H1 (cell line): ENCODE data around the gene L3MBTL2. TPM values are rescaled to one million over a fixed set of nuclear protein-coding genes. Genes with fewer than 3 reads are reported as not detected.

Experiments used
- CTCF ChIA-PET: fragments of 300-600 bp; sonication (Branson Sonifier 250); formaldehyde crosslinking; loops from one replicate; lab custom pipeline; 2021; ENCODE audit not compliant: partially characterized antibody; lab: Charles Lee
- POLR2A ChIA-PET: fragments of 300-600 bp; sonication (Branson Sonifier 250); formaldehyde crosslinking; loops from one replicate; lab custom pipeline; 2021; ENCODE audit warnings: inconsistent platforms; ENCODE audit not compliant: partially characterized antibody; lab: Charles Lee
- DNase-seq, 2 experiments: peaks; one replicate each; pipeline versions ENCODE4 v3.0.0 to v3.0.0-alpha.2; 2010 to 2022; ENCODE audit warnings: low spot score in 2 of 2, low read depth in 1 of 2, mixed read lengths in 1 of 2
- FAIRE-seq: peaks from 2 replicates; lab custom pipeline; 2011; peaks lifted over from hg19 to GRCh38; lab: Jason Lieb, UNC
- H2AFZ ChIP-seq: 2 replicates; pipeline ENCODE4 v1.8.1; 2012; ENCODE audit warnings: low read length, inconsistent platforms
- H2AK5ac ChIP-seq: 2 replicates; pipeline ENCODE4 v1.6.1; 2013; ENCODE audit warnings: low read depth, low read length
- H2BK120ac ChIP-seq: replicated peaks from 2 replicates; pipeline ENCODE3; 2013; ENCODE audit warnings: low read depth, low read length, inconsistent platforms
- H2BK12ac ChIP-seq: 2 replicates; pipeline ENCODE4 v1.6.1; 2013; ENCODE audit warnings: low read depth, low read length
- H2BK15ac ChIP-seq: 2 replicates; pipeline ENCODE4 v1.6.1; 2013; ENCODE audit warnings: low read length
- H2BK20ac ChIP-seq: 2 replicates; pipeline ENCODE4 v1.6.1; 2013; ENCODE audit warnings: low read length
- H2BK5ac ChIP-seq: 2 replicates; pipeline ENCODE4 v1.6.1; 2013; ENCODE audit warnings: low read depth, low read length
- H3K14ac ChIP-seq: 2 replicates; pipeline ENCODE4 v1.6.1; 2013; ENCODE audit warnings: inconsistent platforms; ENCODE audit not compliant: insufficient read length
- H3K18ac ChIP-seq: 2 replicates; pipeline ENCODE4 v1.6.1; 2013; ENCODE audit warnings: low read length; ENCODE audit errors: extremely low read depth
- H3K23ac ChIP-seq: 2 replicates; pipeline ENCODE4 v1.6.1; 2013; ENCODE audit warnings: inconsistent platforms; ENCODE audit not compliant: insufficient read length
- H3K23me2 ChIP-seq: 2 replicates; pipeline ENCODE4 v1.6.1; 2013; ENCODE audit warnings: low read depth, low read length
- H3K27ac ChIP-seq: 2 replicates; pipeline ENCODE4 v1.6.1; 2011; ENCODE audit warnings: low read depth, low read length, inconsistent platforms
- H3K27me3 ChIP-seq, 4 experiments: replicated peaks in 1 of 4; 1 replicate in 1 of 4; 2 replicates in 3 of 4; pipeline versions ENCODE4 v1.6.1 to v1.8.1; 2011 to 2013; ENCODE audit warnings: low read length in 3 of 4, mild to moderate bottlenecking in 3 of 4, inconsistent platforms in 2 of 4, mixed read lengths in 2 of 4, moderate library complexity in 1 of 4; ENCODE audit not compliant: control insufficient read depth in 3 of 4, insufficient read depth in 3 of 4; ENCODE audit errors: extremely low read depth in 1 of 4
- H3K36me3 ChIP-seq, 4 experiments: 2 replicates each; pipeline versions ENCODE4 v1.6.1 to v1.8.1; 2011 to 2013; ENCODE audit warnings: mild to moderate bottlenecking in 4 of 4, low read length in 3 of 4, moderate library complexity in 2 of 4, control low read depth in 1 of 4, inconsistent platforms in 1 of 4; ENCODE audit not compliant: insufficient read depth in 4 of 4, control insufficient read depth in 2 of 4
- H3K4ac ChIP-seq: replicated peaks from 2 replicates; pipeline ENCODE3; 2013; ENCODE audit warnings: low read length, low read depth, mixed read lengths, inconsistent platforms; ENCODE audit not compliant: insufficient read length
- H3K4me1 ChIP-seq, 4 experiments: replicated peaks in 1 of 4; 1 replicate in 1 of 4; 2 replicates in 3 of 4; pipeline versions ENCODE4 v1.6.1 to v1.8.1; 2011 to 2013; ENCODE audit warnings: low read length in 3 of 4, inconsistent platforms in 2 of 4, mixed read lengths in 1 of 4; ENCODE audit not compliant: insufficient read depth in 4 of 4, control insufficient read depth in 3 of 4
- H3K4me2 ChIP-seq, 2 experiments: 2 replicates each; pipeline versions ENCODE4 v1.6.1 to v1.8.1; 2011 to 2013; ENCODE audit warnings: low read depth in 2 of 2, low read length in 2 of 2, control low read depth in 1 of 2, inconsistent platforms in 1 of 2, mild to moderate bottlenecking in 1 of 2; ENCODE audit not compliant: insufficient read depth in 1 of 2
- H3K4me3 ChIP-seq, 4 experiments: fragments of 200-600, 300-600 bp in 1 of 4; sonication (generic), shearing (Covaris generic), sonication (Bioruptor Twin) in 1 of 4; 2 replicates each; pipeline versions ENCODE4 v1.5.1 to v1.8.1; 2011 to 2016; ENCODE audit warnings: low read length in 4 of 4, low read depth in 3 of 4, control low read depth in 2 of 4, inconsistent platforms in 2 of 4, mild to moderate bottlenecking in 2 of 4, mixed read lengths in 1 of 4, moderate library complexity in 1 of 4; ENCODE audit not compliant: insufficient read depth in 2 of 4; ENCODE audit errors: extremely low read depth in 1 of 4
- H3K56ac ChIP-seq: replicated peaks from 2 replicates; pipeline ENCODE3; 2013; ENCODE audit warnings: low read depth, mild to moderate bottlenecking, mixed read lengths, low read length, inconsistent platforms; ENCODE audit not compliant: insufficient read length
- H3K79me1 ChIP-seq: 2 replicates; pipeline ENCODE4 v1.6.1; 2013; ENCODE audit warnings: low read depth, low read length, control low read depth
- H3K79me2 ChIP-seq, 2 experiments: 2 replicates each; pipeline versions ENCODE4 v1.6.1 to v1.8.1; 2012 to 2013; ENCODE audit warnings: low read length in 2 of 2, mild to moderate bottlenecking in 2 of 2, inconsistent platforms in 1 of 2; ENCODE audit not compliant: insufficient read depth in 2 of 2, control insufficient read depth in 1 of 2
- H3K9ac ChIP-seq, 4 experiments: replicated peaks in 1 of 4; 1 replicate in 1 of 4; 2 replicates in 3 of 4; pipeline versions ENCODE4 v1.6.1 to v1.8.1; 2011 to 2013; ENCODE audit warnings: low read depth in 3 of 4, low read length in 3 of 4, control low read depth in 2 of 4, mild to moderate bottlenecking in 2 of 4, moderate library complexity in 2 of 4, inconsistent platforms in 1 of 4; ENCODE audit errors: extremely low read depth in 1 of 4
- H3K9me3 ChIP-seq, 2 experiments: 2 replicates each; pipeline versions ENCODE4 v1.6.1 to v1.8.1; 2012 to 2013; ENCODE audit warnings: mild to moderate bottlenecking in 2 of 2, moderate library complexity in 2 of 2, control low read depth in 1 of 2, inconsistent platforms in 1 of 2, low read depth in 1 of 2, low read length in 1 of 2, mixed read lengths in 1 of 2; ENCODE audit not compliant: insufficient read depth in 2 of 2
- H4K20me1 ChIP-seq, 2 experiments: replicated peaks in 1 of 2; 2 replicates each; pipeline versions ENCODE3 to v1.8.1; 2011 to 2013; ENCODE audit warnings: inconsistent platforms in 2 of 2, low read length in 2 of 2, mild to moderate bottlenecking in 1 of 2; ENCODE audit not compliant: insufficient read depth in 2 of 2, control insufficient read depth in 1 of 2
- H4K5ac ChIP-seq: 2 replicates; pipeline ENCODE4 v1.6.1; 2013; ENCODE audit warnings: low read length, low read depth, mixed read lengths, inconsistent platforms; ENCODE audit not compliant: insufficient read length
- H4K8ac ChIP-seq: 2 replicates; pipeline ENCODE4 v1.8.0; 2013; ENCODE audit warnings: mild to moderate bottlenecking, moderate library complexity, low read length, inconsistent platforms; ENCODE audit not compliant: insufficient read depth; ENCODE audit errors: extremely low read depth
- H4K91ac ChIP-seq: replicated peaks from 2 replicates; pipeline ENCODE3; 2013; ENCODE audit warnings: low read length, mixed read lengths, inconsistent platforms; ENCODE audit not compliant: insufficient read length
- SIRT6 ChIP-seq: IDR thresholded peaks from one replicate; pipeline ENCODE4 v1.7.1; 2012; ENCODE audit warnings: low read length, inconsistent platforms
- WGBS, 2 experiments: shearing (Covaris generic) in 1 of 2; methylation state at CpG; one replicate each; pipeline versions ENCODE4 v1.1.6 to v1.1.7; 2013 to 2015; ENCODE audit warnings: low lambda C conversion rate in 2 of 2, mixed read lengths in 2 of 2, inconsistent platforms in 1 of 2, low coverage in 1 of 2, missing lambda C conversion rate in 1 of 2; ENCODE audit not compliant: insufficient replicate concordance in 2 of 2, insufficient coverage in 1 of 2, insufficient read length in 1 of 2; ENCODE audit errors: extremely low coverage in 1 of 2, missing lambda C conversion rate in 1 of 2; 5-methylcytosine and 5-hydroxymethylcytosine counted together
- polyA plus RNA-seq, 7 experiments: library from polyadenylated mRNA; depleted of rRNA in 3 of 7; stranded (reverse) in 5 of 7; unstranded in 2 of 7; fragments of >200 nt in 5 of 7; fragments of 200-250 nt in 2 of 7; gene quantifications; 1 replicate in 5 of 7; 2 replicates in 1 of 7; 4 replicates in 1 of 7; pipeline versions ENCODE4 v1.2.1 to v1.2.3, GENCODE V29; 2011 to 2013; ENCODE audit warnings: missing spikeins in 2 of 7, mixed read lengths in 2 of 7
- total RNA-seq: library from RNA; stranded (reverse); fragmentation: NEBNext Ultra II Directional; extraction: Animal tissue kit (Norgen Biotek cat#: 25700); gene quantifications from 2 replicates; pipeline ENCODE4 v1.2.1, GENCODE V29; 2021

Gene L3MBTL2
- total and polyA plus RNA-seq, 2 of the 8 experiments (the other 6 are each of a cell fraction or from before 2014, with no cell fraction given) = 23.9 to 24.9 TPM

GRCh38 chr22:41280065-41280464, 75.0 kb downstream of the L3MBTL2 start:
- no peak for TF ChIP-seq SIRT6
- Histone ChIP-seq H3K79me2 (peaks cover 2 to 38% of the 10 kb centered on the region in 2 experiments; a peak in 3 of 4 replicates), H3K27ac (no peak overlapping the region; the same call in 1 of the 2 replicates), H2BK12ac (no peak overlapping the region), H2BK120ac (no peak overlapping the region), H2AFZ (no peak overlapping the region), H2BK20ac (no peak overlapping the region), H3K9me3 (no peaks in the 10 kb centered on the region), H2BK15ac (no peak overlapping the region), H3K23ac (no peak overlapping the region), H3K4me2 (no peak overlapping the region), H4K8ac (no peak overlapping the region), H4K20me1 (peaks cover 4 to 16% of the 10 kb centered on the region in 2 experiments), H3K79me1 (peaks cover 10% of the 10 kb centered on the region; the same call in 1 of the 2 replicates), H2BK5ac (peak overlapping the region; percentile 48; the same call in 1 of the 2 replicates), H4K91ac (no peak overlapping the region), H3K23me2 (no peaks in the 10 kb centered on the region), H3K56ac (no peak overlapping the region), H3K4me3 (no peak overlapping the region), H3K9ac (no peak overlapping the region), H2AK5ac (no peak overlapping the region), H3K4ac (no peak overlapping the region), H3K18ac (no peak overlapping the region), H3K14ac (no peak overlapping the region), H4K5ac (no peak overlapping the region), H3K4me1 (peaks cover 0 to 5% (median 0%) of the 10 kb centered on the region in 4 experiments; a peak in 2 of 7 replicates), H3K36me3 (peaks cover 27 to 89% (median 47%) of the 10 kb centered on the region in 4 experiments), H3K27me3 (no peaks in the 10 kb centered on the region)
- POLR2A ChIA-PET = interaction anchor here (1.0 to 3.2 kb wide), 5 partner anchors 8 to 134 kb away, joined by 3 to 24 read pairs (median 3); no protein-coding TSS in a partner anchor
- FAIRE-seq (no peak), DNase-seq (no peak)
- WGBS, 2 experiments = 95% methylated on average over 3 of the region's 3 CpGs; no CpG with 5 or more reads in 1 of the 2 experiments
- CTCF ChIA-PET = interaction anchor here (1.2 kb wide), 1 partner anchor 21 kb away, joined by 3 read pairs; no protein-coding TSS in a partner anchor
